GM21367 (cell line): ENCODE results near the gene CPNE5.

Experiments
- ATAC-seq: cut with Tn5 transposase; IDR thresholded peaks from one replicate; pipeline ENCODE4 v1.9.1; 2021; ENCODE audit not compliant: unreplicated experiment

CPNE5 gene

GRCh38 chr6:36836111-36837021 is 2.9 kb downstream of the CPNE5 start:
- no peak for ATAC-seq

- no peak for ATAC-seq
Measured at GRCh38 chr6:36834576-36835341, 4.5 kb downstream of the CPNE5 start.

- no peak for ATAC-seq
Measured at GRCh38 chr6:36833182-36833789, 6.0 kb downstream of the CPNE5 start.

GRCh38 chr6:36832313-36832712 is 6.9 kb downstream of the CPNE5 start:
- no peak for ATAC-seq

GRCh38 chr6:36830577-36830976 is 8.7 kb downstream of the CPNE5 start:
- no peak for ATAC-seq

- no peak for ATAC-seq
Measured at GRCh38 chr6:36829919-36830544, 9.2 kb downstream of the CPNE5 start.

GRCh38 chr6:36827261-36828079 is 11.8 kb downstream of the CPNE5 start:
- ATAC-seq, result no peak

GRCh38 chr6:36826520-36827227 is 12.6 kb downstream of the CPNE5 start:
- no peak for ATAC-seq

GRCh38 chr6:36825994-36826393 is 13.2 kb downstream of the CPNE5 start:
- no peak for ATAC-seq

GRCh38 chr6:36825452-36825851 is 13.8 kb downstream of the CPNE5 start:
- ATAC-seq, result no peak

- no peak for ATAC-seq
Measured at GRCh38 chr6:36824253-36824652, 15.0 kb downstream of the CPNE5 start.

GRCh38 chr6:36823421-36824096 is 15.7 kb downstream of the CPNE5 start:
- no peak for ATAC-seq

- no peak for ATAC-seq
Measured at GRCh38 chr6:36822506-36823269, 16.6 kb downstream of the CPNE5 start.

GRCh38 chr6:36821581-36822335 is 17.5 kb downstream of the CPNE5 start:
- ATAC-seq, result no peak

- no peak for ATAC-seq
Measured at GRCh38 chr6:36820700-36821580, 18.3 kb downstream of the CPNE5 start.

GRCh38 chr6:36818756-36819155 is 20.5 kb downstream of the CPNE5 start:
- no peak for ATAC-seq

GRCh38 chr6:36817847-36818246 is 21.4 kb downstream of the CPNE5 start:
- ATAC-seq, result no peak
